Measurements from ENCODE around the gene GARRE1. TPM values are rescaled to one million over a fixed set of nuclear protein-coding genes. Genes with fewer than 3 reads are reported as not detected.

The GARRE1 gene
- total and polyA plus RNA-seq, 9 donors, result 13.3 to 39.1 (median 22.5) TPM

- WGBS, 3 donors, result 84 to 85% (median 84%) methylated on average over 10 of the region's 10 CpGs
- H3K27ac ChIP-seq, result no peak overlapping the region
- H3K9me3 ChIP-seq, result no peaks in the 10 kb centered on the region
- intact Hi-C loops (cut with DNase I), result no loop called here
- TF ChIP-seq EP300 (IDR thresholded peaks at IDR 0.05) (no peak), POLR2A (IDR thresholded peaks at IDR 0.05) (no peak)
- TF ChIP-seq, protein P1, sequence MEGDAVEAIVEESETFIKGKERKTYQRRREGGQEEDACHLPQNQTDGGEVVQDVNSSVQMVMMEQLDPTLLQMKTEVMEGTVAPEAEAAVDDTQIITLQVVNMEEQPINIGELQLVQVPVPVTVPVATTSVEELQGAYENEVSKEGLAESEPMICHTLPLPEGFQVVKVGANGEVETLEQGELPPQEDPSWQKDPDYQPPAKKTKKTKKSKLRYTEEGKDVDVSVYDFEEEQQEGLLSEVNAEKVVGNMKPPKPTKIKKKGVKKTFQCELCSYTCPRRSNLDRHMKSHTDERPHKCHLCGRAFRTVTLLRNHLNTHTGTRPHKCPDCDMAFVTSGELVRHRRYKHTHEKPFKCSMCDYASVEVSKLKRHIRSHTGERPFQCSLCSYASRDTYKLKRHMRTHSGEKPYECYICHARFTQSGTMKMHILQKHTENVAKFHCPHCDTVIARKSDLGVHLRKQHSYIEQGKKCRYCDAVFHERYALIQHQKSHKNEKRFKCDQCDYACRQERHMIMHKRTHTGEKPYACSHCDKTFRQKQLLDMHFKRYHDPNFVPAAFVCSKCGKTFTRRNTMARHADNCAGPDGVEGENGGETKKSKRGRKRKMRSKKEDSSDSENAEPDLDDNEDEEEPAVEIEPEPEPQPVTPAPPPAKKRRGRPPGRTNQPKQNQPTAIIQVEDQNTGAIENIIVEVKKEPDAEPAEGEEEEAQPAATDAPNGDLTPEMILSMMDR (IDR thresholded peaks at IDR 0.05), result no peak
- no peaks in the 10 kb centered on the region for H3K27me3 ChIP-seq
- DNase-seq, result no peak
- H3K36me3 ChIP-seq, result no peaks in the 10 kb centered on the region
- H3K4me1 ChIP-seq (ENCODE audit: insufficient read depth), result no peaks in the 10 kb centered on the region
- H3K4me3 ChIP-seq, result no peak overlapping the region
These were observed 44.7 kb downstream of the GARRE1 start for GRCh38 chr19:34298891-34299520.

- Histone ChIP-seq H3K36me3 (no peaks in the 10 kb centered on the region), H3K27me3 (no peaks in the 10 kb centered on the region), H3K27ac (no peak overlapping the region), H3K9me3 (no peaks in the 10 kb centered on the region), H3K4me3 (no peak overlapping the region), H3K4me1 (ENCODE audit: insufficient read depth) (no peaks in the 10 kb centered on the region)
- no peak for TF ChIP-seq EP300 (IDR thresholded peaks at IDR 0.05)
- TF ChIP-seq, protein P1 (IDR thresholded peaks at IDR 0.05), result no peak
- no peak for TF ChIP-seq POLR2A (IDR thresholded peaks at IDR 0.05)
- 36 to 59% (median 39%) methylated on average over 5 of the region's 5 CpGs for WGBS, 3 donors
- no peak for DNase-seq
- intact Hi-C loops (cut with DNase I), result no loop called here
These were observed 45.2 kb downstream of the GARRE1 start for GRCh38 chr19:34299576-34299975.

GRCh38 chr19:34300380-34300779, 46.0 kb downstream of the GARRE1 start:
- TF ChIP-seq, protein P1 (IDR thresholded peaks at IDR 0.05), result no peak
- TF ChIP-seq EP300 (IDR thresholded peaks at IDR 0.05), result no peak
- TF ChIP-seq POLR2A (IDR thresholded peaks at IDR 0.05), result no peak
- Histone ChIP-seq H3K36me3 (no peaks in the 10 kb centered on the region), H3K4me1 (ENCODE audit: insufficient read depth) (peaks cover 3% of the 10 kb centered on the region), H3K9me3 (no peaks in the 10 kb centered on the region), H3K4me3 (no peak overlapping the region), H3K27me3 (no peaks in the 10 kb centered on the region), H3K27ac (no peak overlapping the region)
- intact Hi-C loops (cut with DNase I), result no loop called here
- no peak for DNase-seq
- WGBS, 3 donors, result 93 to 95% (median 93%) methylated on average over 13 of the region's 13 CpGs

DNA sequence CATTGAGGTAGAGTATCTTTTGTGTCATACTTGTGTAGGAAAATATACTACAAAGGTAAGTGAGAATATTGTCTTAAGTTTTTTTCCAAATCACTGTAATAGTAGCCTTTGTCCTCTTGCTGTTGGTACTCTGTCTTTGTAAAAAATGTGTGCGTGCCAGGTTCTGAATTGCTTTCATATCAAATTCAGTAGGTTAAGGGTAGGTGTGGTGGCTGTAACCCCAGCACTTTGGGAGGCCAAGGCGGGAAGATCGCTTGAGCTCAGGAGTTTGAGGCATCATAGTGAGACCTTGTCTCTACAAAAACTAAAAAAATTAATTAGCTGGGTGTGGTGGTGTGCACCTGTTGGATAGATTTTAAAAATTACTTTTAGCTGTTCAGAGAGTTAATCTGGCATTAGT, 46.6 kb downstream of the GARRE1 start:
- no peak overlapping the region for H3K27ac ChIP-seq
- no peaks in the 10 kb centered on the region for H3K27me3 ChIP-seq
- H3K9me3 ChIP-seq, result no peaks in the 10 kb centered on the region
- TF ChIP-seq, protein P1 (IDR thresholded peaks at IDR 0.05), result no peak
- TF ChIP-seq EP300 (IDR thresholded peaks at IDR 0.05) (no peak), POLR2A (IDR thresholded peaks at IDR 0.05) (no peak)
- no peaks in the 10 kb centered on the region for H3K36me3 ChIP-seq
- WGBS, 3 donors, result 95 to 97% (median 97%) methylated on average over 3 of the region's 3 CpGs
- intact Hi-C loops (cut with DNase I), result no loop called here
- peaks cover 8% of the 10 kb centered on the region for H3K4me1 ChIP-seq (ENCODE audit: insufficient read depth)
- H3K4me3 ChIP-seq, result no peak overlapping the region
- DNase-seq, result no peak

Other genes with a start within 250 kb of the GARRE1 start
- 100 to 1,000 TPM in 5 of 7 donors, 10 to 100 TPM in 2; 85.8 to 130 (median 116) TPM for gene LSM14A, start 82.0 kb upstream of the GARRE1 start, total RNA-seq
- 100 to 1,000 TPM in 1 of 2 donors, 10 to 100 TPM in 1; 87.5 to 114 TPM for gene LSM14A, start 82.0 kb upstream of the GARRE1 start, polyA plus RNA-seq
- 100 to 1,000 TPM in 6 of 7 donors, 10 to 100 TPM in 1; 70.1 to 187 (median 128) TPM for gene GPI, start 110.6 kb downstream of the GARRE1 start, total RNA-seq
- gene GPI, start 110.6 kb downstream of the GARRE1 start, polyA plus RNA-seq, result 100 to 1,000 TPM in 1 of 2 donors, 10 to 100 TPM in 1; 71.4 to 123 TPM
- gene PDCD2L, start 149.8 kb downstream of the GARRE1 start, total RNA-seq, result 10 to 100 TPM in 2 of 7 donors, 1 to 10 TPM in 5; 6.6 to 13.0 (median 8.5) TPM
- 10 to 100 TPM in 1 of 2 donors, 1 to 10 TPM in 1; 8.9 to 15.1 TPM for gene PDCD2L, start 149.8 kb downstream of the GARRE1 start, polyA plus RNA-seq
- 100 to 1,000 TPM in 1 of 7 donors, 10 to 100 TPM in 6; 66.2 to 100 (median 86.1) TPM for gene UBA2, start 173.8 kb downstream of the GARRE1 start, total RNA-seq
- gene UBA2, start 173.8 kb downstream of the GARRE1 start, polyA plus RNA-seq, result 10 to 100 TPM; 77.7 to 83.7 TPM
- gene WTIP, start 227.2 kb downstream of the GARRE1 start, total RNA-seq, result 10 to 100 TPM; 13.4 to 38.4 (median 34.0) TPM
- gene WTIP, start 227.2 kb downstream of the GARRE1 start, polyA plus RNA-seq, result 10 to 100 TPM; 20.9 to 23.2 TPM

Data from ovary (tissue), 9 donors.